GM12875 (cell line): ENCODE data around the gene OR10J4.
"Not testable (repeated sequence)": the region's sequence is repeated elsewhere in the genome, so short reads cannot be mapped to it uniquely, and the experiment has no call there.

Experiments
- H3K4me3 ChIP-seq: one replicate; pipeline ENCODE4 v1.5.1; 2011; ENCODE audit warnings: low read depth, low read length, control low read depth
- CTCF ChIP-seq: IDR thresholded peaks from 2 replicates; pipeline ENCODE4 v1.5.1; 2011; ENCODE audit warnings: low read depth, mild to moderate bottlenecking, control low read depth, inconsistent platforms, low read length, moderate library complexity, borderline replicate concordance; ENCODE audit not compliant: insufficient read depth

Gene OR10J4

GRCh38 chr1:159436469-159436868, 4.5 kb downstream of the OR10J4 start:
- no peak for TF ChIP-seq CTCF
- no peak overlapping the region for H3K4me3 ChIP-seq

- no peak within 1 kb of the TSS for H3K4me3 ChIP-seq
- TF ChIP-seq CTCF: no peak
Observed at GRCh38 chr1:159439422-159439821, 7.4 kb downstream of the OR10J4 start, which contains the start of gene OR10J1. Gene OR10J1, plus strand, starts transcription at chr1:159439722. Its CDS starts 70 bp downstream, at chr1:159439792.

- TF ChIP-seq CTCF: no peak
- H3K4me3 ChIP-seq: no peak overlapping the region
Observed at GRCh38 chr1:159441360-159441759, 9.4 kb downstream of the OR10J4 start.

GRCh38 chr1:159442428-159442827, 10.4 kb downstream of the OR10J4 start:
- H3K4me3 ChIP-seq: no peak overlapping the region

GRCh38 chr1:159443066-159443750, 11.2 kb downstream of the OR10J4 start:
- H3K4me3 ChIP-seq: no peak overlapping the region
- TF ChIP-seq CTCF: no peak

More at GRCh38 chr1:159442428-159442827, 10.4 kb downstream of the OR10J4 start:
- no peak for TF ChIP-seq CTCF

- no peak overlapping the region for H3K4me3 ChIP-seq
- TF ChIP-seq CTCF: no peak
Observed at GRCh38 chr1:159444511-159444910, 12.5 kb downstream of the OR10J4 start.

GRCh38 chr1:159448181-159448580, 16.2 kb downstream of the OR10J4 start:
- no peak overlapping the region for H3K4me3 ChIP-seq
- TF ChIP-seq CTCF: no peak

- H3K4me3 ChIP-seq: not testable (repeated sequence)
Observed at GRCh38 chr1:159449605-159450004, 17.6 kb downstream of the OR10J4 start.
